H1 (cell line): Measurements from ENCODE around the gene DISC1. TPM values are rescaled to one million over a fixed set of nuclear protein-coding genes. Genes with fewer than 3 reads are reported as not detected.

Experiments used
- CTBP2 ChIP-seq: IDR thresholded peaks from 2 replicates; pipeline ENCODE4 v1.7.0; 2011; ENCODE audit warnings: borderline replicate concordance, mild to moderate bottlenecking, moderate library complexity, mixed read lengths, low read length; ENCODE audit not compliant: insufficient read depth, insufficient read length
- JUN ChIP-seq: IDR thresholded peaks from 2 replicates; pipeline ENCODE4 v1.6.1; 2011; ENCODE audit warnings: low read depth, mild to moderate bottlenecking, improper control_type of control experiment, low read length
- MAFK ChIP-seq: IDR thresholded peaks from 2 replicates; pipeline ENCODE4 v1.6.1; 2012; ENCODE audit warnings: low read depth, mild to moderate bottlenecking, improper control_type of control experiment, low read length
- POLR2AphosphoS5 ChIP-seq: IDR thresholded peaks from 2 replicates; pipeline ENCODE4 v1.6.1; 2011; ENCODE audit warnings: low read depth, low read length
- SAP30 ChIP-seq: fragments of 300-600 bp; sonication (generic); IDR thresholded peaks from 2 replicates; pipeline ENCODE4 v1.7.1; 2012; ENCODE audit warnings: low read length, moderate library complexity, mild to moderate bottlenecking, inconsistent platforms; ENCODE audit not compliant: insufficient read depth, insufficient replicate concordance
- SP4 ChIP-seq: IDR thresholded peaks from 2 replicates; pipeline ENCODE4 v1.6.1; 2012; ENCODE audit warnings: low read length, inconsistent platforms
- SUZ12 ChIP-seq: fragments of 200-600 bp; sonication (generic); IDR thresholded peaks from 2 replicates; pipeline ENCODE4 v1.6.1; 2012; ENCODE audit warnings: mild to moderate bottlenecking, inconsistent platforms, low read length, moderate library complexity, mixed read lengths
- polyA plus RNA-seq, 7 experiments: library from polyadenylated mRNA; depleted of rRNA in 3 of 7; stranded (reverse) in 5 of 7; unstranded in 2 of 7; fragments of >200 nt in 5 of 7; fragments of 200-250 nt in 2 of 7; gene quantifications; 1 replicate in 5 of 7; 2 replicates in 1 of 7; 4 replicates in 1 of 7; pipeline versions ENCODE4 v1.2.1 to v1.2.3, GENCODE V29; 2011 to 2013; ENCODE audit warnings: missing spikeins in 2 of 7, mixed read lengths in 2 of 7
- total RNA-seq: library from RNA; stranded (reverse); fragmentation: NEBNext Ultra II Directional; extraction: Animal tissue kit (Norgen Biotek cat#: 25700); gene quantifications from 2 replicates; pipeline ENCODE4 v1.2.1, GENCODE V29; 2021

The DISC1 gene
- total and polyA plus RNA-seq, 2 of the 8 experiments (the other 6 are each of a cell fraction or from before 2014, with no cell fraction given), result 1.1 to 3.5 TPM

GRCh38 chr1:231867607-231868006 lies 241.0 kb downstream of the DISC1 start (continued):
- TF ChIP-seq SP4 (no peak), MAFK (no peak), POLR2AphosphoS5 (no peak), SAP30 (no peak), JUN (no peak), CTBP2 (no peak), SUZ12 (no peak)
